GM18907 (cell line): ENCODE results near the gene ITGAV.

Experiments used
- ATAC-seq: cut with Tn5 transposase; IDR thresholded peaks from one replicate; pipeline ENCODE4 v1.9.1; 2021; ENCODE audit warnings: mild to moderate bottlenecking, moderate library complexity; ENCODE audit not compliant: unreplicated experiment

The ITGAV gene

GRCh38 chr2:186659383-186659782 is 69.5 kb downstream of the ITGAV start:
- ATAC-seq = no peak

GRCh38 chr2:186664385-186665043 is 74.7 kb downstream of the ITGAV start:
- no peak for ATAC-seq

GRCh38 chr2:186669146-186669545 is 79.3 kb downstream of the ITGAV start:
- ATAC-seq = no peak

GRCh38 chr2:186670831-186671230 is 81.0 kb downstream of the ITGAV start:
- no peak for ATAC-seq

- ATAC-seq = no peak
Measured at GRCh38 chr2:186675380-186675779, 85.5 kb downstream of the ITGAV start.

- ATAC-seq = no peak
Measured at GRCh38 chr2:186683341-186683740, 93.5 kb downstream of the ITGAV start.

GRCh38 chr2:186687807-186688211 is 98.0 kb downstream of the ITGAV start:
- no peak for ATAC-seq

- no peak for ATAC-seq
Measured at GRCh38 chr2:186688813-186689212, 99.0 kb downstream of the ITGAV start.

GRCh38 chr2:186690786-186691185 is 100.9 kb downstream of the ITGAV start:
- ATAC-seq = no peak

GRCh38 chr2:186691231-186691630 is 101.4 kb downstream of the ITGAV start:
- ATAC-seq = no peak

GRCh38 chr2:186691900-186692299 is 102.0 kb downstream of the ITGAV start:
- no peak for ATAC-seq

- ATAC-seq = no peak
Measured at GRCh38 chr2:186693446-186693832, 103.6 kb downstream of the ITGAV start.

- ATAC-seq = no peak
Measured at GRCh38 chr2:186695081-186695756, 105.4 kb downstream of the ITGAV start.

GRCh38 chr2:186696290-186696689 is 106.4 kb downstream of the ITGAV start:
- no peak for ATAC-seq

GRCh38 chr2:186696804-186697203 is 106.9 kb downstream of the ITGAV start:
- ATAC-seq = no peak

- ATAC-seq = no peak
Measured at GRCh38 chr2:186697536-186697935, 107.7 kb downstream of the ITGAV start.

GRCh38 chr2:186699742-186700141 is 109.9 kb downstream of the ITGAV start:
- no peak for ATAC-seq

GRCh38 chr2:186702006-186702405 is 112.2 kb downstream of the ITGAV start:
- no peak for ATAC-seq

- ATAC-seq = no peak
Measured at GRCh38 chr2:186702501-186702900, 112.6 kb downstream of the ITGAV start.

- ATAC-seq = no peak
Measured at GRCh38 chr2:186704897-186705296, 115.0 kb downstream of the ITGAV start.

GRCh38 chr2:186709529-186710450 is 119.9 kb downstream of the ITGAV start:
- ATAC-seq = no peak

GRCh38 chr2:186713691-186714090 is 123.8 kb downstream of the ITGAV start:
- no peak for ATAC-seq
